Transverse colon (tissue), 3 donors: ENCODE results near the gene TYMP.

Experiments used
- POLR2A ChIP-seq: fragments of 450-650 bp; IDR thresholded peaks from one replicate; pipeline ENCODE4 v1.6.1; 2016; ENCODE audit warnings: antibody characterized with exemption, mild to moderate bottlenecking, moderate library complexity
- POLR2AphosphoS5 ChIP-seq, 3 donors: sonication (generic); formaldehyde crosslinking; IDR thresholded peaks; one replicate each; pipeline ENCODE4 v1.6.1; 2016; ENCODE audit warnings: antibody characterized with exemption in 3 of 3

DNA sequence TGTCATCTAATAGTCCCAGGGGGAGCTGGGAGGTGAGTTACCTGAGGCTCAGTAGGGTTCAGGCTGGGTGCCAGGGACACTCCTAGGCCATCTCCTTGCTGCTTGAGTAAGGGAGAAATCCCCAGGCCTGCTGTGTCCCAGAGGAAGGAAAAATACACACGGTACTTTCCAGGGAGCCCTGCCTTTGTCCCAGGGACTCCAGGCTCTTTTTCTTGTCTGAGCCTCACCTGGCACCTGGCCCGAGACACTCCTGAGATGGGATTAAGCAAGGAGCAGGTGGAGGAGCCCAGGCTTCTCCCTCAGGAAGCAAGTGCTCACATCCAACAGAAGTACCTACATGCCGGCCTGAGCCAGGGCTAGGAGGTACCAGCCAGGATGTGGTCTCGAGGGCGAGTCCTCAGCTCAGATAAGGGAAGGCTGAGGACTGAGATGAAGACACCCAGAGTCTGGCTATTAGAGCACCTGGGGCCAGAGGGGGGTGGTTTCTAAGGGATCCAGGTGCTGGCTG lies 15.0 kb upstream of the TYMP start:
- no peak for TF ChIP-seq POLR2A
- no peak for TF ChIP-seq POLR2AphosphoS5 (IDR thresholded peaks at IDR 0.05)
